Kidney epithelial cell (primary cell): ENCODE measurements around the gene ABCC1. TPM values are rescaled to one million over a fixed set of nuclear protein-coding genes. Genes with fewer than 3 reads are reported as not detected.

Source experiments
- DNase-seq: peaks from one replicate; pipeline ENCODE4 v3.0.0-alpha.2; 2010; ENCODE audit warnings: low read depth
- H3K27me3 ChIP-seq: 2 replicates; pipeline ENCODE4 v1.6.0; 2011; ENCODE audit warnings: low read length; ENCODE audit not compliant: control insufficient read depth, insufficient read depth
- H3K36me3 ChIP-seq: 2 replicates; pipeline ENCODE4 v1.5.1; 2011; ENCODE audit warnings: low read length; ENCODE audit not compliant: control insufficient read depth, insufficient read depth
- H3K4me3 ChIP-seq: 2 replicates; pipeline ENCODE4 v1.5.1; 2011; ENCODE audit warnings: low read depth, mild to moderate bottlenecking, control low read depth, low read length
- total RNA-seq: library from RNA; depleted of rRNA; stranded (reverse); fragments of >200 nt; gene quantifications from 2 replicates; pipeline ENCODE4 v1.2.3, GENCODE V29; 2015
- TF ChIP-seq, protein P1 (sequence below): IDR thresholded peaks from 2 replicates; pipeline ENCODE4 v1.5.1; 2011; ENCODE audit warnings: mild to moderate bottlenecking, moderate library complexity, low read length, control low read depth, inconsistent platforms; ENCODE audit not compliant: insufficient read depth, poor library complexity, severe bottlenecking

The ABCC1 gene
- total RNA-seq, 1 donor from 2014 or later: 24.9 TPM

- no peak for DNase-seq
- Histone ChIP-seq H3K4me3 (no peak overlapping the region), H3K27me3 (no peaks in the 10 kb centered on the region), H3K36me3 (no peaks in the 10 kb centered on the region)
- TF ChIP-seq, protein P1, sequence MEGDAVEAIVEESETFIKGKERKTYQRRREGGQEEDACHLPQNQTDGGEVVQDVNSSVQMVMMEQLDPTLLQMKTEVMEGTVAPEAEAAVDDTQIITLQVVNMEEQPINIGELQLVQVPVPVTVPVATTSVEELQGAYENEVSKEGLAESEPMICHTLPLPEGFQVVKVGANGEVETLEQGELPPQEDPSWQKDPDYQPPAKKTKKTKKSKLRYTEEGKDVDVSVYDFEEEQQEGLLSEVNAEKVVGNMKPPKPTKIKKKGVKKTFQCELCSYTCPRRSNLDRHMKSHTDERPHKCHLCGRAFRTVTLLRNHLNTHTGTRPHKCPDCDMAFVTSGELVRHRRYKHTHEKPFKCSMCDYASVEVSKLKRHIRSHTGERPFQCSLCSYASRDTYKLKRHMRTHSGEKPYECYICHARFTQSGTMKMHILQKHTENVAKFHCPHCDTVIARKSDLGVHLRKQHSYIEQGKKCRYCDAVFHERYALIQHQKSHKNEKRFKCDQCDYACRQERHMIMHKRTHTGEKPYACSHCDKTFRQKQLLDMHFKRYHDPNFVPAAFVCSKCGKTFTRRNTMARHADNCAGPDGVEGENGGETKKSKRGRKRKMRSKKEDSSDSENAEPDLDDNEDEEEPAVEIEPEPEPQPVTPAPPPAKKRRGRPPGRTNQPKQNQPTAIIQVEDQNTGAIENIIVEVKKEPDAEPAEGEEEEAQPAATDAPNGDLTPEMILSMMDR: no peak
Observed at GRCh38 chr16:16167927-16168326, 218.5 kb downstream of the ABCC1 start.

- Histone ChIP-seq H3K27me3 (no peaks in the 10 kb centered on the region), H3K36me3 (no peaks in the 10 kb centered on the region), H3K4me3 (no peak overlapping the region)
- TF ChIP-seq, protein P1: no peak
- DNase-seq: no peak
Observed at GRCh38 chr16:16168431-16168830, 219.0 kb downstream of the ABCC1 start.

DNA sequence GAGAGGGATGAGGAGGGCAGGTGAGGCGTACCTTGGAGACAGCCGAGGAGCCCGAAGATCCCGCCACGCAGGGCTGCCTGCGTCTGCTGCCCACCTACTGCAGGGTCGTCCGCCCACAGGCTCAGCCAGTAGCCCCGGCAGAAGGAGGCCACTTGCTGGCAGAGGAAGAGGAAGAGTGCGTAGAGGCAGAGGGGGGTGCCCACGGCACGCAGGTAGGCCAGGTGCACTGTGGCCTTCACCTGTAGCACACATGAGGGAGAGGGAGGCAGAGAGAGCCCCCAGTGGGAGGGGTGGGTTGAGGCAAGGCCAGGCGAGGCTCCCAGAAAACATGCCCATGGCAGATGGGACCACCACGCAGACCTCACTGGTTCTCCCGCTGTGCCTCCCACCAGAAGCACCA is 220.2 kb downstream of the ABCC1 start:
- H3K27me3 ChIP-seq: no peaks in the 10 kb centered on the region
- H3K36me3 ChIP-seq: no peaks in the 10 kb centered on the region
- no peak overlapping the region for H3K4me3 ChIP-seq
- DNase-seq: no peak
- TF ChIP-seq, protein P1: no peak

- Histone ChIP-seq H3K4me3 (no peak overlapping the region), H3K36me3 (no peaks in the 10 kb centered on the region), H3K27me3 (no peaks in the 10 kb centered on the region)
- TF ChIP-seq, protein P1: no peak
- DNase-seq: no peak
Observed at GRCh38 chr16:16171332-16171919, 222.0 kb downstream of the ABCC1 start.

DNA sequence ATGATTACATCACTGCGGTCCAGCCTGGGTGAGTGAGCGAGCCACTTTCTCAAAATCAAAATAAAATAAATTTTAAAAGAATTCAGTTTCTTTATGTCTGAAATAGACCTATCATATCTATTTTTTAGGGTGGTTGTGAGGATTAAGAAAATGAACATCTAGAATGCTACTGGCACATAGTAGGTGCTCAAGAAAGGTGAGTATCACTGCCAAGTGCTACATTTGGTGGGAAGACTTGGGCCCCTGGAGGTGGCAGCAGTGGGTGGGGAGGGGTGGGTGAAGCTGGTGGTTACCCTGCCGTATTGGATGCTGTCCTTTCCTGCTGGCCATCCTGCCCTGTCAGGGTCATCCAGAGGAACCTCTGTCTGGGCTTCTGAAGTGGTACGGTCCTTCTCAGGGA is 223.6 kb downstream of the ABCC1 start:
- no peak overlapping the region for H3K4me3 ChIP-seq
- no peaks in the 10 kb centered on the region for H3K27me3 ChIP-seq
- TF ChIP-seq, protein P1: no peak
- DNase-seq: no peak
- no peaks in the 10 kb centered on the region for H3K36me3 ChIP-seq

DNA sequence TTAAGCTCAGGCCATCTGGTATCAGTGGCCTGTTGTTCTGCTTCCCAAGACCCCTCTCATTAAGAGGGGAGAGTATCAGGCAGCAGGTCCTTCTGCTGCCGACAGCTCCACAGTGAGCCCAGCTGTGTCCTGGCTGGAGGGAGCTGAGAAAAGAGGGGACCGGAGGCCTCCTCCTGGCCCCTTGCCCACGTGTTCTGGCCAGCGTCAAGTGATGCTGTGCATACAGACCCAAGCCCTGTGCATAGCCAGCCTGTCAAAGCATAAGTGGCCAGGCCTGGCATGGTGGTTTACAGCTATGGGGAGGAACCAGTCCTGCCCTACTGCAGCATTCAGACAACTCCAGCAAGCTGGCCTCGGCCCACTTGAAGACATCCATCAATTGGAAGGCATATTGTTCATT is 225.9 kb downstream of the ABCC1 start:
- no peak for DNase-seq
- Histone ChIP-seq H3K27me3 (no peaks in the 10 kb centered on the region), H3K36me3 (no peaks in the 10 kb centered on the region), H3K4me3 (no peak overlapping the region)
- TF ChIP-seq, protein P1: no peak
